Type B pancreatic cell (in vitro differentiated cells): Measurements from ENCODE around the gene VIT. TPM values are rescaled to one million over a fixed set of nuclear protein-coding genes. Genes with fewer than 3 reads are reported as not detected.

Experiments used
- DNase-seq: peaks from one replicate; pipeline ENCODE4 v3.0.0; 2021; ENCODE audit warnings: mixed read lengths; ENCODE audit not compliant: unreplicated experiment; ENCODE audit errors: extremely low spot score
- H3K27ac Mint-ChIP-seq: 2 replicates; pipeline ENCODE4 v1.8.0; 2021; ENCODE audit warnings: mild to moderate bottlenecking, mixed read lengths
- H3K27me3 Mint-ChIP-seq: 2 replicates; pipeline ENCODE4 v1.8.0; 2021; ENCODE audit warnings: mixed read lengths
- H3K36me3 Mint-ChIP-seq: 2 replicates; pipeline ENCODE4 v1.8.0; 2021; ENCODE audit warnings: mixed read lengths
- H3K4me1 Mint-ChIP-seq: one replicate; pipeline ENCODE4 v1.8.0; 2021; ENCODE audit warnings: mixed read lengths; ENCODE audit not compliant: unreplicated experiment
- H3K4me3 Mint-ChIP-seq: 2 replicates; pipeline ENCODE4 v1.8.0; 2021; ENCODE audit warnings: mild to moderate bottlenecking, mixed read lengths
- H3K9me3 Mint-ChIP-seq: 2 replicates; pipeline ENCODE4 v1.8.0; 2021; ENCODE audit warnings: mixed read lengths
- total RNA-seq: library from RNA; stranded (reverse); gene quantifications from 2 replicates; pipeline ENCODE4 v1.2.1, GENCODE V29; 2021; ENCODE audit warnings: low replicate concordance
- TF ChIP-seq, protein P1 (sequence below): fragments of 200-600 bp; sonication (generic); conservative IDR thresholded peaks from 2 replicates; pipeline ENCODE4 v1.5.0; 2021; ENCODE audit warnings: antibody characterized with exemption, mild to moderate bottlenecking

VIT gene
- total RNA-seq, 1 donor from 2014 or later = 1.2 TPM

DNA sequence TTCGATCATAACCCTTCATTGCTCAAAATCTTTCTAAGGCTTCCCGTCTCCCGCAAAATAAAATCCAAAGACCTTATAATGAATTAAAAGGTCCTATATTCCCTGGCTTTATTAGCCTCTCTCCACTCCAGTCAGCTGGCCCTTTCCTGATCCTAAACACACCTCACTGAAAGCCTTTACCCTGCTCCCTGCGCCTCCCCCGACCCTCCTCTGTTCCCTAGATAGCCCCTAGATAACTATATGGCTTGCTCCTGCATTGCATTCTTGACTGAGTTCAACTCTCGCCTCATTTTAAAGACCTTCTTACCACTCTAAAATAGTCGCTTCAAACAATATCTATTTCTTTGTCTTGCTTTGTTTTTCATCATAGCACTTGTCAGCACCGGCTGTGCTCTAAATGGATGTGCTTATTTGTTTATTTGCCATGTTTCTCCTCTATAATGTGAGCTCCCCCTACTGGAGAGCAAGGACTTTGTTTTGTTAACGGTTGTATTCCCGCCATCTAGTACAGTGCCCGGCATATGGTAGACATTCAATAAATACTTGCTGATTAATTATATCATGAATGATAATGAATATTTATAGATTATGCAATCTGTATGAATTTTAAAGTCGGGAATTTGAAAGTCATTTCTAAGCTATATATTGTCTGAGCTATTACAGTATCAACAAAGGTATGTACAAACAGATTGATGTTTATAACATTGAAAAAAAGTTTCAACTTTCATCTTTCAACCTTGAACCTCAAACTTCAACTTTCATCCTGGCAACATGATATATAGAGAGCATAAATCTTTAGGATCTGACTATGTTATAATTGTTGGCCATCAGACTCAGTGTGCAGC lies 32.4 kb upstream of the VIT start:
- Mint-ChIP-seq H3K27me3 (no peaks in the 10 kb centered on the region), H3K9me3 (no peaks in the 10 kb centered on the region), H3K36me3 (no peaks in the 10 kb centered on the region), H3K4me3 (no peak overlapping the region), H3K27ac (no peak overlapping the region), H3K4me1 (no peaks in the 10 kb centered on the region)
- TF ChIP-seq, protein P1, sequence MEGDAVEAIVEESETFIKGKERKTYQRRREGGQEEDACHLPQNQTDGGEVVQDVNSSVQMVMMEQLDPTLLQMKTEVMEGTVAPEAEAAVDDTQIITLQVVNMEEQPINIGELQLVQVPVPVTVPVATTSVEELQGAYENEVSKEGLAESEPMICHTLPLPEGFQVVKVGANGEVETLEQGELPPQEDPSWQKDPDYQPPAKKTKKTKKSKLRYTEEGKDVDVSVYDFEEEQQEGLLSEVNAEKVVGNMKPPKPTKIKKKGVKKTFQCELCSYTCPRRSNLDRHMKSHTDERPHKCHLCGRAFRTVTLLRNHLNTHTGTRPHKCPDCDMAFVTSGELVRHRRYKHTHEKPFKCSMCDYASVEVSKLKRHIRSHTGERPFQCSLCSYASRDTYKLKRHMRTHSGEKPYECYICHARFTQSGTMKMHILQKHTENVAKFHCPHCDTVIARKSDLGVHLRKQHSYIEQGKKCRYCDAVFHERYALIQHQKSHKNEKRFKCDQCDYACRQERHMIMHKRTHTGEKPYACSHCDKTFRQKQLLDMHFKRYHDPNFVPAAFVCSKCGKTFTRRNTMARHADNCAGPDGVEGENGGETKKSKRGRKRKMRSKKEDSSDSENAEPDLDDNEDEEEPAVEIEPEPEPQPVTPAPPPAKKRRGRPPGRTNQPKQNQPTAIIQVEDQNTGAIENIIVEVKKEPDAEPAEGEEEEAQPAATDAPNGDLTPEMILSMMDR = peak; percentile 83
- no peak for DNase-seq

DNA sequence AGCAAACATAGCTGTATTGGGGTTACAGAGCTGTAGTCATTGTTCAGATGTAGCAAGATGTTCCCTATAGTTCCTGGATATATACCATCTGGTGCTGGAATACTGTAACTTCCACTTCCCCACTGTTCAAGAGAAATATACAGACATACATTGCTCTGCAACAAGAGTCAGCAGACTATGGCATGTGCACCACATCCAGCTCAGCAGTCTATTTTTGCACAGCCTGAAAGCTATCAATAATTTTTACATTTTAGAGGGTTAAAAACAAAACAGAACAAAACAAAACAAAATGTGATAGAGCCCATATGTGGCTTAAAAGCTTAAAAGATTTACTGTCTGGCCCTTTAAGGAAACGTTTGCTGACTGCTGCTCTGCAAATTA lies 31.8 kb upstream of the VIT start:
- no peak for DNase-seq
- no peaks in the 10 kb centered on the region for H3K4me1 Mint-ChIP-seq
- no peaks in the 10 kb centered on the region for H3K27me3 Mint-ChIP-seq
- no peak overlapping the region for H3K4me3 Mint-ChIP-seq
- no peak overlapping the region for H3K27ac Mint-ChIP-seq
- no peaks in the 10 kb centered on the region for H3K9me3 Mint-ChIP-seq
- TF ChIP-seq, protein P1 = no peak
- no peaks in the 10 kb centered on the region for H3K36me3 Mint-ChIP-seq

DNA sequence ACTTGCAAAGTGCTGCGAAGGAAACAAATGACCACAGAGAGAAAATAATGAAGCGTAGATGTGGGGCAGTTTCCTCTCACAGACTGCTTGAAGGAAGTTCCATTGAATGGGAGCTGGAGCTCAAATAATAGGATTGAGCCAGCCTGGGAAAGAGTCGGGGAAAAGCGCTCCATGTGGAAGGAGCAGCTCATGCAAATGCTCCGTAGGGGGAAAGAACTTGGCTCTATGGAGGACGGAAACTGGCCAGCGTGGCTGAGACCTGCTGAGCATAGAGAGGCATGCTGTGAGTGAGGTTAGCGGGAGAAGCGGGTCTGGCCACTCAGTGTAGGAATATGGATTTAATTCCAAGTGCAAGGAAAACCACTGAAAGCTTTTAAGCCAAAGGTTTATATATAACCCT lies 28.6 kb upstream of the VIT start:
- H3K4me3 Mint-ChIP-seq = no peak overlapping the region
- no peak overlapping the region for H3K27ac Mint-ChIP-seq
- no peaks in the 10 kb centered on the region for H3K27me3 Mint-ChIP-seq
- H3K36me3 Mint-ChIP-seq = no peaks in the 10 kb centered on the region
- TF ChIP-seq, protein P1 = no peak
- no peak for DNase-seq
- no peaks in the 10 kb centered on the region for H3K9me3 Mint-ChIP-seq
- H3K4me1 Mint-ChIP-seq = peaks cover 2% of the 10 kb centered on the region

DNA sequence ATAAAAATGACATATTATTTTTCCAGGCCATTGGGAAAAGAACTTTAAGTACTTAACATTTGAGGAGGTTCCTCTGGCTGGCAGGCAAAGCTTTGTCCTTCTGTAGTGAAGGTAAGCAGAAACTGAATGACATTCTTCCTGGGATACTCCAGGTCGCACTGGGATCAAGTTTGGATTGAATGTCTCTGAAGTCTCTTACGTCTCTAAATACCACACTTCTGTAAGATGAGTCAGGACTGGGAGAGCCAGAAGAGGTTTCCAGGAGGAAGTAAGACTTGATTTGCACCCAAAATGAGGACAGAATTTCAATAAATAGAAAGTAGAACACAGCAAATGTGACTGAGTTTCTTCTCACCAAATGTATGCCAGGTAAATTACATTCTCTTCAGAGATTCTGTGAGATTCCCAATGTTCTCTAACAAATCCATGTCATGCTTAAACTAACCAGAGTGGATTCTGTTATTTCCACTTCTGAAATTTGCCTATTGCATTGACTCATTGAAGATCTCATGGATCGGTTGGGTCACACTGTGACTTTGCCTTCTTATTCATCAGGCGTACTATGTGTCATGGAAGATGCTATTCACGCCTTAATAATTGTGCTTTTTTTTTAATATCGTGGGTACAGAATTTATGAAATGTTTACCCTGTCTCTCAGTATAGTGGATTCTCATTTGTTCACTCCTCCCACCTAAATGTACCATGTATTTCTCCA lies 25.5 kb upstream of the VIT start:
- H3K4me1 Mint-ChIP-seq = peaks cover 5% of the 10 kb centered on the region
- H3K27ac Mint-ChIP-seq = no peak overlapping the region
- TF ChIP-seq, protein P1 = no peak

DNA sequence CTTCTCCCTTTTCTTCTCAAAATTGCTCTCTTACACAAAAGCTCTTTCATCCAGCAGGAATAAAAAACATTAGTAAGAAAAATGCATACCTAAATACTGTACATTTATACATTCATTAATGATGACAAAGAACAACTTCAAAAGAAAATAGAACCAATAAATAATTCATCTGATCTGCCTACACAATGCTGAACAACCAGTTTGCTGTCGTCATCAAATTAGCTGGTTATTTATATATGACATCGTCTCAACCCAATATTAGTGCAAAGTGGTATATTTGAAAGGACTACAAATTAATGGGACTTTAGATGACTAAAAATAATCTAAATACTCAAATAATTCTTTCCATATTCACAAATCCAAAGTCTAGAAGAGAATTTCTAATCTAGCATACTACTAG lies 24.8 kb upstream of the VIT start:
- Mint-ChIP-seq H3K4me3 (peak overlapping the region; percentile 13), H3K27ac (no peak overlapping the region), H3K36me3 (no peaks in the 10 kb centered on the region), H3K4me1 (peaks cover 5% of the 10 kb centered on the region), H3K27me3 (no peaks in the 10 kb centered on the region), H3K9me3 (no peaks in the 10 kb centered on the region)
- DNase-seq = no peak
- TF ChIP-seq, protein P1 = no peak

More for the DNA sequence above, 25.5 kb upstream of the VIT start:
- H3K27me3 Mint-ChIP-seq = no peaks in the 10 kb centered on the region
- H3K4me3 Mint-ChIP-seq = peak overlapping the region; percentile 13
- no peaks in the 10 kb centered on the region for H3K9me3 Mint-ChIP-seq
- no peaks in the 10 kb centered on the region for H3K36me3 Mint-ChIP-seq
- DNase-seq = no peak
